ENCODE measurements around the gene GGA3.

DNA sequence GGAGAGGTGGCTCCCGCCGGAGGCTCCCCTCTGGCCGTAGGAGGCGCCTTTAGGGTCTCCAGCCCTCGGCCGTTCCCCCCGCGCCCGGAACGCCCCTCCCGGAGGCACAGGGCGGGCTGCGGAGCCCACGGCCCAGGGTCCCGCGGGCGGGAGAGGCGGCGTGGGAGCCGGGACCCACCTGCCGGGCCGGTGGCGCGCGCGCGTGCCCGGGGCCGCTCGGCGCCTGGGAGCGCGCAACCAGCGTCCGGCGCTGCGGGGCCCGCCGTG, 9.5 kb upstream of the GGA3 start, which contains the start of gene MIF4GD:
- TF ChIP-seq, protein P1, sequence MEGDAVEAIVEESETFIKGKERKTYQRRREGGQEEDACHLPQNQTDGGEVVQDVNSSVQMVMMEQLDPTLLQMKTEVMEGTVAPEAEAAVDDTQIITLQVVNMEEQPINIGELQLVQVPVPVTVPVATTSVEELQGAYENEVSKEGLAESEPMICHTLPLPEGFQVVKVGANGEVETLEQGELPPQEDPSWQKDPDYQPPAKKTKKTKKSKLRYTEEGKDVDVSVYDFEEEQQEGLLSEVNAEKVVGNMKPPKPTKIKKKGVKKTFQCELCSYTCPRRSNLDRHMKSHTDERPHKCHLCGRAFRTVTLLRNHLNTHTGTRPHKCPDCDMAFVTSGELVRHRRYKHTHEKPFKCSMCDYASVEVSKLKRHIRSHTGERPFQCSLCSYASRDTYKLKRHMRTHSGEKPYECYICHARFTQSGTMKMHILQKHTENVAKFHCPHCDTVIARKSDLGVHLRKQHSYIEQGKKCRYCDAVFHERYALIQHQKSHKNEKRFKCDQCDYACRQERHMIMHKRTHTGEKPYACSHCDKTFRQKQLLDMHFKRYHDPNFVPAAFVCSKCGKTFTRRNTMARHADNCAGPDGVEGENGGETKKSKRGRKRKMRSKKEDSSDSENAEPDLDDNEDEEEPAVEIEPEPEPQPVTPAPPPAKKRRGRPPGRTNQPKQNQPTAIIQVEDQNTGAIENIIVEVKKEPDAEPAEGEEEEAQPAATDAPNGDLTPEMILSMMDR (IDR thresholded peaks at IDR 0.05), result no peak
- TF ChIP-seq ZFX (IDR thresholded peaks at IDR 0.05; ENCODE audit: borderline replicate concordance), result no peak
